GM20431 (cell line): ENCODE measurements around the gene NDUFS5.
"Not testable (repeated sequence)": the region's sequence is repeated elsewhere in the genome, so short reads cannot be mapped to it uniquely, and the experiment has no call there.

ENCODE experiments used
- in situ Hi-C: fragments of 300-500 bp; cut with MseI, MboI; formaldehyde crosslinking; loops from one replicate; pipeline ENCODE4 v1.15.0; 2020; ENCODE audit warnings: low sequenced_read_pairs; ENCODE audit not compliant: unreplicated experiment

NDUFS5 gene

DNA sequence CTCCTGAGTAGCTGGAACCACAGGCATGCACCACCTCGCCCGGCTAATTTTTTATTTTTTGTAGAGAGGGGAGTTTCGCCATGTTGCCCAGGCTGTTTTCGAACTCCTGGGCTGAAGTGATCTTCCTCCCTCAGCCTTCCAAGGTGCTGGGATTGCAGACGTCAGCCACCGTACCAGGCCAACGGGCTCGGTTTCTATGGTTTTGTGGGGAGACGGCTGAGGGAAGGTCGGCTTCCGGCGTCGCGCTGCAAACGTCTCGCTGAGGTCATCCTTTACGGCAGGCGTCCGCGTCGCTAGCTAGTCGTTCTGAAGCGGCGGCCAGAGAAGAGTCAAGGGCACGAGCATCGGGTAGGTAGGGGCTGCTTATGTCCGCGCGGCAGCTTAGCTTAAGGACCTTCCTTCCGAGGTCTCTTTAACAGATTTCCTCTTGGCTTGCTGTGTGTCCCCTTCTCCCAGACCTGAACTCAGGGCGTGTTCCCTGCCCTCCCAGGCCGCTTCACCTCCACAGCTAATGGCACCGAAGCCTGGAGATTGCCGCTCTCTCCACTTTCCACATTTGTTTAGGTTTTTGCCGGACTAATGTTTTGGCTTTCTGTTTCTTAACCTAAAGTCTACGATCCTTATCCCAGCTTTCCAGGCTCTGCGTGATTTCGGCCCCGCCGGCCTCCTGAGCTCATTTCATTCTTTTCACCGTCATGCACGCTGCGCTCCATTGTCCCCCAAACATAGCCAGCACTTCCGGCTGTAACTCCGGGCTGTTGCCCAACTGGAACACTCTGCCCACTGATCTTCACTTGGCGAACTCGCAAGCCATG lies at the start of gene NDUFS5:
TSS of gene NDUFS5 (plus strand) at position 300 of the 815 bp plus-strand sequence. CDS start 2,375 bp downstream, outside the sequence.
- in situ Hi-C loops, result no loop called here

DNA sequence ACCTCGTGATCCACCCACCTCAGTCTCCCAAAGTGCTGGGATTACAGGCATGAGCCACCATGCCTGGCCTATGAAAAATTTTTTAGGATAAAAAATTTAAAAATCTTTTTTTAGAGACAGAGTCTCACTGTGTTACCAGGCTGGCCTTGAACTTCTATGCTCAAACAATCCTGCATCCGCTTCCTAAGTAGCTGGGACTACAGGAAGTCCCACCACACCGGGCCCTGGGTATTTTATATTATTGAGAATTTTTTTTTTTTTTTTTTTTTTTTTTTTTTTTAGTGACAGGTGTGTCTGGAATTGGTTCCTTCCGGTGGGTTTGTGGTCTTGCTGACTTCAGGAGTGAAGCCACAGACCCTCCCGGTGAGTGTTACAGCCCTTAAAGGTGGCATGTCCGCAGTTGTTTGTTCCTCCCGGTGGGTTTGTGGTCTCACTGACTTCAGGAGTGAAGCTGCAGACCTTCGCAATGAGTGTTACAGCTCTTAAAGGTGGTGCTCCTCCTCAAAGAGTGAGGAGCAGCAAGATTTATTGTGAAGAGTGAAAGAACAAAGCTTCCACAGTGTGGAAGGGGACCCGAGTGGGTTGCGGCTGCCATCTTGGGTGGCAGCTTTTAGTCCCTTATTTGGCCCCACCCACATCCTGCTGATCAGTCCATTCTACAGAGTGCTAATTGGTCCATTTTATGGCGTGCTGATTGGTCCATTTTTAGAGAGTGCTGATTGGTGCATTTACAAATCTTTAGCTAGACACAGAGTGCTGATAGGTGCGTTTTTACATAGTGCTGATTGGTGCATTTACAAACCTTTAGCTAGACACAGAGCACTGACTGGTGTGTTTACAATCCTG lies 48.5 kb upstream of the NDUFS5 start:
- in situ Hi-C loops, result not testable (repeated sequence)

DNA sequence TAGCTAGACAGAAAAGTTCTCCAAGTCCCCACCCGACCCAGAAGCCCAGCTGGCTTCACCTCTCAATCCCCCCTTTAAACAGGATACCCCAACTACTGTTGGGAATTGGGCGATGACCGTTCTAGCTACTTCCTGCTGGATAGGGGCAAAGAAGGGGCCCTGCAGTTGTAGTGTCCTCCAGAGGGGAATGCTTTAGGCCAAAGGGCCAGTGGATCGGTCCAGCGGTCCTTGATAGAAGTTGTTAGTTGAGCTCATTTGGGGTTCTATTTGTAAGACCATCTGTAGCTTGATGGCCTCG lies 48.0 kb upstream of the NDUFS5 start:
- in situ Hi-C loops, result not testable (repeated sequence)

DNA sequence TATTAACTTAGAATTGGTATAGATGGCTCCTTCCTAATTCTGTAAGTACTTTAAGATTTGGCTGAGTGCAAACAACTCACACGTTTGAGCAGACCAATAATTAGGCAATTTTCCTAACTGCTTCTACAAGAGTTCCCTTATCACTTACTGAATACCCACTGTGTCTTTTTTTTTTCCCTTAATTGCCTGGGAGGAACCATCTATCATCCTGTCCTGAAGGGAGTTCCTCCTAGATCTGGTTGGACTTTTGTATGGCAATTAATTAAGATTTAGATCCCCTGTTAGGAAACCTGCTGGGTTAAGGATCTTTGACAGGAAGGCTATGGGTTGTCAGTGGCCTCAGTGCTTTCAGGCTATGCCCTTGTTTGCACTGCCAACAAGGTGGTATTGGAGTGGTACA lies 46.8 kb upstream of the NDUFS5 start:
- in situ Hi-C loops, result not testable (repeated sequence)

DNA sequence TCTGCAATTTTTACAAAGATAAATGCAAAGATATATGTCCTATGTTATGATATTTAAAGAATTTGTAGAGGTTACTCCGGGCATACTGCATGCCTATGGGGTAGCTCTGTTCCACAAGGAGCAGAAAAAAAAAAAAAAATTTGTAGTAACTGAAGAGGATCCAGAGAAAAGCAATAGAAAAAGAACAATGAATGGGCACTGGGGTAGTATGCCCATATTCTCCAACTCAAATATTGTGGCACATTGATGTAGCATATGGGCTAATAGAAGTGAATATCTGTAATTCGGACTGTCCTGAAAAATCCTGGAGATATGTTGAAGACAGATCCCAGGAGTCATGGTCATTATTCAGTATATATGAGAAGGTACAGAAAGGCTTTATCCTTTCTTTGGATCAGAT lies 36.2 kb upstream of the NDUFS5 start:
- in situ Hi-C loops, result no loop called here

DNA sequence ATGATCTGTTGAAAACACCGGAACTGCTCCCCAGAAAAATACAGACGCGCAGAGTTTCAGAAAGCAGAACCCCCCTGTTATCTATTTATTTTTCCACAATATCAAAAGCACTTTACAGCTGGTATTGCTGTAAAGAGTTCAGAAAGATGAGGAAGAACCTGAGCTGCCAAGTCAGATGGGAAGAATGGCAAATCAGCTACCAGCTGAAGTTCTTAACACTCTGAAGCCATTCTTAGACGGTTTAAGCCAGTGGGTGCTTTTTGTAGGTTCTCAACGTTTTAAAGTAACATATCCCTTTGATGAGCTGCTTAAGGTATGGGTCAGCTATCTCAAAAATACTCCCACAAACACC lies 35.8 kb upstream of the NDUFS5 start:
- in situ Hi-C loops, result no loop called here

DNA sequence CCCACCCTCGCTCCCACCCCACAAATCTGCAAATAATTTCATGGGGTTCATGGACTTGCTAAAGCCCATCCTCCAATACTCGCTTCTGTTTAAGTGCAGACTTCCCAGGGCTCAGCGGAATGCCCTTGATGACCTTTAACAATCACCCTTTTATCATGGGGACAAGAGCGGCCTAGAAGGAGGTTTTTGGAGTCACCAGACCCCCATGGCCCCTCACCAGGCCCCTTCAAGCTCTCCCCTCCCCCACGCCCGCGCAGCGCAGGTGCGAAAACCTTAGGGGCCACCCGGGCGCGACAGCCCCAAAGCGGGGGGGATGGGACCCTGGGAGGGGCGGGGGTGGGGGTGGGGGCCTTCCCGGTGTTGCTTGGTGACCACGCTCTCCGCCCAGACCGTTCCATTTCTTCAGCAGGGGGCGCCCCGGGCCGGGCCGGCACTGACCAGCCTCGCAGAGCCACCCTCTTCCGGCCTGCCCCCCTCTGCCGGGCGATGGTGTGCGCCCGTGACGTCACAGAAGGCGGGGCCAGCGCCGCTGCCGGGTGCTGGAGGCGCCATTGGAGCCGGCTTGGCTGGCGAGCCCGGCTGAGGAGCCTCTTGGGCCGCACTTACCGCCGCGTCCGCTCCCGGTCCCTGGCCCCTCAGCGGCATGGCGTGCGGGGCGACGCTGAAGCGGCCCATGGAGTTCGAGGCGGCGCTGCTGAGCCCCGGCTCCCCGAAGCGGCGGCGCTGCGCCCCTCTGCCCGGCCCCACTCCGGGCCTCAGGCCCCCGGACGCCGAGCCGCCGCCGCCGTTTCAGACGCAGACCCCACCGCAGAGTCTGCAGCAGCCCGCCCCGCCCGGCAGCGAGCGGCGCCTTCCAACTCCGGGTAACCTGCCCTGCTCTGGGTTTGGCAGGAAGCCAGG lies 35.2 kb upstream of the NDUFS5 start, which contains the start of gene AKIRIN1:
TSS of gene AKIRIN1 (plus strand) at position 539 of the 900 bp plus-strand sequence. CDS start at position 644, 105 bp downstream.
- in situ Hi-C loops, result no loop called here

DNA sequence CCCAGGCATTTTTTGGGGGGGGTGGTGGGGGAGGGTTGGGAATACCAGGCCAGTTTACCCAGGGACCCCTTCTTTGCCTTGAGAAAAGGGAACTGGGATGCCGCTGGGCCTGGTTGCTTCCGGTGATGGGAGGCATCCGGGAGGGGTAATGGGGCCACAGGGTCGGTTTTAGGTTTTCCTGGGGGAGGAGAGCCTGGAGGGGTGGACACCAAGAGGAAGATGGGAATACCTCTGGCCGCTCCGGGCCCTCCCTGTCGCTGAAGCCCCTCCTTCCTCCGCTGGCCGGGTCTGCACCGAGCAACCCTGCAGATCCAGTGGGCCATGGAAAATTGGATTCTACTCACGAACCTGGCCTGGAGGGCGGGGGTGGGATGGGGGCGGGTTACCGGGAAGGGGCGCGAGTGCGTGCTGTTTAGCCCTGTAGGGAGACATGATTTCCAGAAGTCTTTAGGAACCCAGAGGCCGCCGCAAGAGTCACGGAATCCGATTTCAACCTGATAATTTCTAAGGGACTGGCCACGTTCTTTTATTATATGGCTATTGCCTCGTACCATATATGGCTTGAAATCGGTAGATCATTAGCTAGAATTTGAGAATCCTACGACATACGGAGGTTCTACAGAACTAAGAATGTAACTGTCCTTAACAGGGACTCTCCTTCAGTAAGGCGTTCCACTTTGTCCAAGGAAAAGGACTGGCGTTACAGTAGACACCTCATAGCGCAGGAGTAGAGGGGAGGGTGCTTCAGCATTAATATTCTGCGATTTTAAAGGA lies 34.3 kb upstream of the NDUFS5 start:
- in situ Hi-C loops, result no loop called here

DNA sequence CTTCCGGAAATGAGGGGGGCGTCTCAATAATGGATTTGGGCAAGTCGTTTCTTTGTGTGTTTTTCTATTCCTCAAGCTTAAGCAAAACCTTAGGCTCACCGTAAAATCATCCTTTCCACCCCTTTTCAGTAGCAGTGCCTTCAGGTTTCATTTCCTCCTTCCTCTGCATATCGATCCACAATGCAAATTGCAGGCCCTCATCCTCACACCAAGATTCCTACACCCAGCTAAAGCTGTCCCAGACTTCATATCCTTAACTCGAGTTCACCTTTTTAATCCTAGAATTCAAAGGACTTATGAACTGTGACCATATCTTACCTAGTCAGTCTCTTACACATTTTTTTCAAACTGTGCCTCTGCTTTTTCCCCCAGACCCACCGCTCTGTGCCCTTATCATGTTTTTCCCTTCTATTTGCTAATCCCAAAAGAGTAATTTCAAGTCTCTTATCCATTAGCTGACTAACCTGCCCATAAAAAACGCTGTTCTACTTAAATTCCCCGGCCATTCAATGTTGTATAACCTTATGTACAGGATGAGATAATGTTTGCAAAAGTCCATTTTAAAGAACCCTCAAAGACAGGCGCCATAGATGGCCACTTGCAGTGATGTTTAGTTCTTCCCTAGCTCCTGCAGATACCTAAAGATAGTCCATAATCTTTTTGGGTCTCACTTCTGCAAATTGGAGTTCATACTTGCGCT lies 33.6 kb upstream of the NDUFS5 start:
- in situ Hi-C loops, result no loop called here

DNA sequence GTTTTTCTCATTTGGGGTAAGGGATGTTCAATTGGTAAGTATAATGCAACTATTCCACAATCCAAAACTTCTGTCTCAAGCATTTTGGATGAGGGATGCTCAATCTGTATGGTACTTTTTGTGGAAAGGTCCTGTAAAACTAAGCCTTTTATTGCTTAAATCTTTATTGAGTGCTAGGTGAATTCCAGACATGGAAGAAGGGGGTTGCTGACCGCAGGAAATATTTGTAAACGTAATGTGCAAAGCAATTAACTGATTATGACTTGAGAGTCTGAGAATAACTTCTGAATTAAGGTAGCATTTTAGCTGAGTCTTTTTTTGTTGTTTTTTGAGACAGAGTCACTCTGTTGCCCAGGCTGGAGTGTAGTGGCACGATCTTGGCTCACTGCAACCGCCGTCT lies 32.0 kb upstream of the NDUFS5 start:
- in situ Hi-C loops, result no loop called here

DNA sequence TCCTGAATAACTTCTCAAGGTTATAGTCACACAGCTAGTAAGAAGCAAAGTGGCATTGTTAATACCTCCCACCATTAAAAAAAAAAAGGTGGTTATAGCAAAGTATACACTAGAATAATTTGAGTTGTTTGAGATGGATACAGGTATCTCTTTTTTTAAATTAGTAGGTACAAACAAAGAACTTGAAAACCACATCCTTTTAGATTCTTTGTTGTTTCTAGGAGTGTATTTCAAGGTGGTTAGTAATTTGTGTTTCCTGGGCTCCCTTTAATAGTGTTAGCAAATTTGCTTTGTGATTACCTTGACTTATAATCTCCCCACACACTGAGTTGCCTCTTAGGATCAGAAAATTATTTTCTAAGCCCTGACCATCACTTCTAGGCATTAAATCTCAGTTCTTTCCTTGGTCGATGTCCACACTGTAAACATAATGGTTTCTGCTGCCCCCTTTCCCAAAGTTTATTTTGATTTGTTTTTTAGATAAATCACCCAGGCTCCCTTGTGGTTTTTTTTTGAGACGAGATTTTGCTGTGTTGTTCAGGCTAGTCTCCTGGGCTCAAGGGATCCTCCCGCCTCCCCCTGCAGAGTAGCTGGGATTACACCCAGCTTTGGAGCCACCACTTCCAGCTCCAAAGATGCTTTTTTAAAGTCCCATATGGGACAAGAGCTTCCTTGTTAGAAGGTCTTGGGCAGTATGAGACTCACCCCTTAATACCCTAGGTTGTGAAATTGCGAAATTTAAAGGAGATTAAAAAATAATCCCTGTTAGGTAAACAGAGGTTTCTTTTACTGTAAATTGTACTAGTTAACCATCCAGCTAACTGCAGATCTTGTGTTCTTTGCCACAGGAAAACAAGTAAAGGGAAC lies 28.9 kb upstream of the NDUFS5 start:
- in situ Hi-C loops, result no loop called here

DNA sequence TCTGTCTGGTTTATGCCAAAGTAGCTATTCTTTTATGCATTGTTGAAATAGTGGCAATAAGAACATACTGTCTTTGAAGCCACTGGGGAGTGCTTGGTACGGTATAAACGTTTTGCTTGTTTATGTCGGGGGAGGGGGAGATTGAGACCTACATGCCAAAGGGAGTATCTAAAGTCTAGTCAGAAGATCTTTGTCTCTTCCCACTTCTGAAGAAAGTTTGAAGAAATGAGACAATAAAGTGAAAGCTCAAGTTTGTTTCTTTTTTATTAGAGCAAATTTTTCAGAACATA lies 28.3 kb upstream of the NDUFS5 start:
- in situ Hi-C loops, result no loop called here

DNA sequence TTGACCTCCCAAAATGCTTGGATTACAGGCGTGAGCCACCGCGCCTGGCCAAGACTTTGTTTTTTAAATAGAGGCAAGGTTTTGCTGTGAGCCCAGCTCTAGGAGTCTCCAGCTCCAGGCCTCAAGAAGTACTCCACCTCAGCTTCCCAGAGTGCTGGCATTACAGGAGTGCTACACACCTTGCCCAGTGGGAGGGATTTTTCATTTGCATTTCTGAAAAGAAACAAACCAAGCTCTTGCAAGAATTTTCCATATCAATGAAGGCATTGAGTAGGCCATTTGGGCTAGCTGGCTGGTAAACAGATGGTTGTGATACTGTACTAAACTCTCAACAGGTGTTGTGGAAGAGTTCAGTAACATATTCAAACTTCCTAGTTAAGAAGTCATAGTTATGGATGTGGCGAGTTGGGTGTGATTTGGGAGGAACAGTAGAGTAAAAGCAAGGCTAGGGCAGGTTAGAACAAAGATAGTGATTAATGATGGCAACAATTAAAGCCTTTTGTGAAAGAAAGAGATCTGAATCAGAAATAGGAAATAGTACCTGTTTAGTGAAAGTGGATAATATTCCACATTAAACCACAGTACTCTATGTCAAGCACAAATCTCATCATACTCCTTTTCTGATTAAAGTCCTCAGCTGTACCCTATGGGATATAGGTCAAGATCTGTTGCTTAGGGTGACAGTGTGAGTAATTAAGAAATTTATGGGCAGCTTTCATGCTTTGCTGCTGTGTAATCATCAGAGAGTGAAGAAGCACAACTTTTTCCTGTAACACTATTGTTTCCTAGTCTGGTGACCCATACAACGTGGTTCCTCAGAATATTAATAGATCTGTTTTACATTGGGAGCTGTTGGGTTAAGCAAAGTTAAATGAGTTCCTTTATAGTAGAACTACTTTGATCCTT lies 24.4 kb upstream of the NDUFS5 start:
- in situ Hi-C loops, result no loop called here

DNA sequence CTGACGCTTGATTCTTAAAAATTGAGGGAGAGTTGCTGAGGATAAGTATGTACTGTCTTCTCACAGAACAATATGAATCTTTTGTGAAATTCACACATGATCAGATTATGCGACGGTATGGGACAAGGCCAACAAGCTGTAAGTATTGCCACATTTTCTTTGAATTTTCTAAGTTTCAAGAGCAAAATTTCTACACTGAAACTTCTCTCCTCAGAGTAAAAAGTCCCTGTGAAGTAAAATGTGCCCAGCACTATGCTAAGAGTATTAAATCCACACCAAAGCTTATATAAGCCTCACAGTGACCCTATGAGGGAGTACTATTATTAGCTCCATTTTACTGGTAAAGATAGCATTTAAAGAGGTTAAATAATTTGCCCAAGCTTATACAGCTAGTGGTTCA lies 22.9 kb upstream of the NDUFS5 start:
- in situ Hi-C loops, result no loop called here

DNA sequence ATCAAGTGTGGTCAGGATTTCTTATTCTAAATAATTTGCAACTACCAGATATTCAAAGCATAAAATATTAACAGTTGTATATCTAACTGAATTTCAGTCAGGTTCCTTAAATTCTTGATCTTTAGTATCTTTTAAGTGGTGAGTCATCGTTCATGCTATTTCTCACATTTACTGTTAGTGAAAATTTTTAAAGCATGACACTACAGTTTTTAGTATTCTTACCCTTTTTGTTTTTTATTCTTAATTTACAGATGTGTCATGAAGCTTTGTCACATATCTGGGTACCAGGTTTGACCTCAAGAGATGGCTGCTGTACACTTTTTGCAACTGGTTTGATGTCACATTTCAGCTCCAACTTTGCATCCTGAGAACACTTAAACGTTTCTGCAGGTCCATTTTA lies 22.4 kb upstream of the NDUFS5 start:
- in situ Hi-C loops, result no loop called here

DNA sequence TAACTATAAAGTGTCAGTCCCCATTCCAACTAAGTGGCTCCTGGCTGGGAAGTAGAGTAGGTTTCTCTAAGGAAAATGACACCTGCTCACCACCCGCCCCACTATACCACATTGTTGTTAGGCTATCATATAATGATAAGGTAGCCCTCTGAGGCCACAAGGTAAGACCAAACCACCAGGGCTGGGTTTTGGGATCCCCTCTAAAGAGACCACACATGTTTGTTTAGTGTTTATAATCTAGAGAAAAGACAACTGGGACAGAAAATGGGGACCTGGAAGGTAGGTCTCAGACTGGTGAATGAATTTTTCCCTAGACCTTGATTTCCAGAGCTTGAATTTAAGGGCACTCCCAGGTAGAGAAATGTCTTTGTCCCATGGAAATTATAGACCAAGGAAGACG lies 19.9 kb upstream of the NDUFS5 start:
- in situ Hi-C loops, result no loop called here
